Mucosa of descending colon (tissue), 3 donors: Measurements from ENCODE around the gene MUSTN1. TPM values are rescaled to one million over a fixed set of nuclear protein-coding genes. Genes with fewer than 3 reads are reported as not detected.

ENCODE experiments used
- ATAC-seq: fragments of 200-7000 bp; cut with Tn5 transposase; one replicate; pipeline ENCODE4 v1.9.1; 2020; ENCODE audit warnings: mild to moderate bottlenecking, moderate library complexity
- DNase-seq, 3 donors: peaks; one replicate each; pipeline ENCODE4 v3.0.0-alpha.2; 2020
- H3K36me3 ChIP-seq: fragments of 200-600 bp; one replicate; pipeline ENCODE4 v1.8.0; 2021; ENCODE audit warnings: low read depth, mild to moderate bottlenecking
- H3K4me1 ChIP-seq: fragments of 200-600 bp; one replicate; pipeline ENCODE4 v1.8.0; 2021; ENCODE audit warnings: low read depth, mild to moderate bottlenecking
- H3K4me3 ChIP-seq: fragments of 200-600 bp; one replicate; pipeline ENCODE4 v1.8.0; 2021; ENCODE audit warnings: mild to moderate bottlenecking
- H3K9me3 ChIP-seq: fragments of 200-600 bp; one replicate; pipeline ENCODE4 v1.8.0; 2021; ENCODE audit warnings: mild to moderate bottlenecking
- intact Hi-C, 2 donors: fragments of 100-400 bp; cut with DNase I in 1 of 2; cut with micrococcal nuclease in 1 of 2; formaldehyde crosslinking; loops; one replicate each; pipeline versions ENCODE4 v1.11.0 to v1.11.1; 2022; cut with DNase I, micrococcal nuclease
- total RNA-seq, 3 donors: library from RNA; stranded (reverse); fragmentation: NEBNext Ultra II Directional in 2 of 3; extraction: Animal tissue kit (Norgen Biotek cat#: 25700) in 2 of 3; gene quantifications; one replicate each; pipeline versions ENCODE4 v1.2.1 to v1.2.4, GENCODE V29; 2021 to 2023
- TF ChIP-seq, protein P1 (sequence below): fragments of 200-600 bp; IDR thresholded peaks from one replicate; pipeline ENCODE4 v1.8.0; 2022; ENCODE audit warnings: antibody characterized with exemption, mild to moderate bottlenecking
- donor health status: DM: no; HTN: no; CAD: no; lungs with moderate emphysema.
- donor health status: DM: no; HTN: no; CAD: no.
- donor health status: DM: no; HTN: yes; CAD: no.

The MUSTN1 gene
- total RNA-seq, 3 donors from 2014 or later, result 1.9 to 5.3 (median 4.0) TPM

DNA sequence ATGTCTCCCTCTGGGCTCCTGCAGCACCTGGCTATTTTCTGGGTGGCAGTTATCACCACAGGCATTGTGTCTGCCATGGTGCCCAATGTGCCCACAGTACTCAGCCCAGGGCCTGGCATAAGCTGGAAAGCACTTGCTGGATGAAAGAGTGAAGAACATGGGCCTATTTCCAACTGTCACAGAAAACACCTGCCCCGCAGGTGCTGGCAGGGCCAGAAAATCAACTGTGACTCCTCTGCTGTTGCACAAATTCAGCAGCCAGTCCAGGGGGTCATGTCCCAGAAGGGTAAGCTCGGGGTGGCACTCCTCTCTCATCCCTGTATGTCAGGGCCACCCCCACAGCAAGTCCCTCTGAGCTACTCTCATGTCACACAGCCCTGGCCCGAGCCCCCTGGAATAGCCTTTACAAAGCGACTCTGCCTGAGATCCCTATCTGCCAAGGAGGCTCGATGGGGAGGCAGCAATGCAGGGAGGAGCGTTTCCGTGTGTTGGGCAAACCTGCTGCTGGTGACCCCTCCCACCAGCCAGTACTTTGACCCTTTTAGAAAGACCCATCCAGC, 23.3 kb downstream of the MUSTN1 start:
- Histone ChIP-seq H3K36me3 (no peaks in the 10 kb centered on the region), H3K9me3 (no peaks in the 10 kb centered on the region), H3K4me1 (no peaks in the 10 kb centered on the region), H3K4me3 (no peak overlapping the region)
- TF ChIP-seq, protein P1, sequence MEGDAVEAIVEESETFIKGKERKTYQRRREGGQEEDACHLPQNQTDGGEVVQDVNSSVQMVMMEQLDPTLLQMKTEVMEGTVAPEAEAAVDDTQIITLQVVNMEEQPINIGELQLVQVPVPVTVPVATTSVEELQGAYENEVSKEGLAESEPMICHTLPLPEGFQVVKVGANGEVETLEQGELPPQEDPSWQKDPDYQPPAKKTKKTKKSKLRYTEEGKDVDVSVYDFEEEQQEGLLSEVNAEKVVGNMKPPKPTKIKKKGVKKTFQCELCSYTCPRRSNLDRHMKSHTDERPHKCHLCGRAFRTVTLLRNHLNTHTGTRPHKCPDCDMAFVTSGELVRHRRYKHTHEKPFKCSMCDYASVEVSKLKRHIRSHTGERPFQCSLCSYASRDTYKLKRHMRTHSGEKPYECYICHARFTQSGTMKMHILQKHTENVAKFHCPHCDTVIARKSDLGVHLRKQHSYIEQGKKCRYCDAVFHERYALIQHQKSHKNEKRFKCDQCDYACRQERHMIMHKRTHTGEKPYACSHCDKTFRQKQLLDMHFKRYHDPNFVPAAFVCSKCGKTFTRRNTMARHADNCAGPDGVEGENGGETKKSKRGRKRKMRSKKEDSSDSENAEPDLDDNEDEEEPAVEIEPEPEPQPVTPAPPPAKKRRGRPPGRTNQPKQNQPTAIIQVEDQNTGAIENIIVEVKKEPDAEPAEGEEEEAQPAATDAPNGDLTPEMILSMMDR, result no peak
- ATAC-seq, result no peak
- intact Hi-C loops, result no loop called here
- no peak for DNase-seq

DNA sequence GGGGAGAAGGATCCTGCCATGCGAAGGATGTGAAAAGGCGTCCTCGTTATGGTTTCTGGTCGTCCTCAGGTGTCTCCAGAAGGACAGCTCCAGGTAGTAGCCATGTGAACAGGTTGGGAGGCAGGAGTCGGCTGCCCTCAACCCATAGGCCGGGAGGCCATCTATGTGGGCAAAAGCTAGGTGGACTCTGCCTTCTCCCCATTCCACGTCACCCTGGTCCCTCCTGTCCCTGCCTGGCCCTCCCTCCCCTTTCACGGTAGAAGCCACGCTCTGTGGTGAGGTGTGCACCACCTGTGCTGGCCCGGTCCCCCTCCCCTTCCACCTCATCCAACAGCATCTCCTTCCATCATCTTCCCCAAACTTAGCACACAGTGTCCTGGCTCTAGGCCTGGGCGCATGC, 23.9 kb downstream of the MUSTN1 start:
- Histone ChIP-seq H3K4me1 (no peaks in the 10 kb centered on the region), H3K9me3 (no peaks in the 10 kb centered on the region), H3K4me3 (no peak overlapping the region), H3K36me3 (no peaks in the 10 kb centered on the region)
- intact Hi-C loops, result no loop called here
- no peak for ATAC-seq
- TF ChIP-seq, protein P1, result no peak
- no peak for DNase-seq

DNA sequence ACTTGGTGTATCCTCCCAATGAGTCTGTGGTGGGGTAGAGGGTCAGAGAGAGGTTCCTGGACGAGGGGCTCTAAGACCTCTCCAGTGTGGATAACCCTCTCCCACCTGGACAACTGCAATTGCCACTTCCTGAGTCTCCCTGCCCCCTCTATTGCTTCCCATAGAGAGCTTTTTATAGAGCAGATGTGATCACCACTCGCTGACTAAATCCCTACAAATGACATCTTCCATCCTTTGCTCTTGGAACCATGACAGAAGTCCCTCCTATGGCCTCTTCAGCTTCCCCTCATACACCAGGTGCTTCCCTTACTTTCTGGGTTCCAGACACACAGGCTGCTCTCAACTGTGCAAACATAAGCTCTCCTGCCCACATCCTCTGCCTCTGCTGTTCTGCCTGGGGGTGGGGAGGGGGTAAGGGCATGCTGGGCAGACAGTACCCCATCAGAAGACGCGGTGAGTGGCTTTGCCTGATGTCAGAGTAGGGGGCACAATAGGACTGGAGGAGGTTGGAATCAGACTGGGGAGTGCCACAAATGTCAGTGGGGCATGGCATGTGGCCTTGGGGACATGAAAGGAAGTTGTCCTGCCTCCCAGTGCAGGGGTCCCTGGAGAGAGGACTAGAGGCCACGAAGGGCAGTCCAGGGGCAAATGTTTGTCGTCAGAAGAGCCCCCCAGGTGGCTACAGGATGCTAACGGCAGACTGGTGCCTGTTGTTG, 25.0 kb downstream of the MUSTN1 start:
- Histone ChIP-seq H3K4me1 (no peaks in the 10 kb centered on the region), H3K9me3 (no peaks in the 10 kb centered on the region), H3K4me3 (no peak overlapping the region), H3K36me3 (no peaks in the 10 kb centered on the region)
- intact Hi-C loops, result no loop called here
- ATAC-seq, result no peak
- no peak for DNase-seq
- TF ChIP-seq, protein P1, result no peak

GRCh38 chr3:52809149-52809548, 25.7 kb downstream of the MUSTN1 start:
- Histone ChIP-seq H3K4me3 (no peak overlapping the region), H3K36me3 (no peaks in the 10 kb centered on the region), H3K9me3 (no peaks in the 10 kb centered on the region), H3K4me1 (no peaks in the 10 kb centered on the region)
- ATAC-seq (no peak), DNase-seq (no peak)
- TF ChIP-seq, protein P1, result no peak
- intact Hi-C loops, result no loop called here

- Histone ChIP-seq H3K9me3 (no peaks in the 10 kb centered on the region), H3K4me3 (no peak overlapping the region), H3K36me3 (no peaks in the 10 kb centered on the region), H3K4me1 (no peaks in the 10 kb centered on the region)
- no peak for ATAC-seq
- intact Hi-C loops, result no loop called here
- DNase-seq, result no peak
- TF ChIP-seq, protein P1, result no peak
Measured at GRCh38 chr3:52805270-52806039, 29.4 kb downstream of the MUSTN1 start.
